ENCODE measurements around the gene ECT2L.
"Not testable (repeated sequence)": the region's sequence is repeated elsewhere in the genome, so short reads cannot be mapped to it uniquely, and the experiment has no call there.

The ECT2L gene

DNA sequence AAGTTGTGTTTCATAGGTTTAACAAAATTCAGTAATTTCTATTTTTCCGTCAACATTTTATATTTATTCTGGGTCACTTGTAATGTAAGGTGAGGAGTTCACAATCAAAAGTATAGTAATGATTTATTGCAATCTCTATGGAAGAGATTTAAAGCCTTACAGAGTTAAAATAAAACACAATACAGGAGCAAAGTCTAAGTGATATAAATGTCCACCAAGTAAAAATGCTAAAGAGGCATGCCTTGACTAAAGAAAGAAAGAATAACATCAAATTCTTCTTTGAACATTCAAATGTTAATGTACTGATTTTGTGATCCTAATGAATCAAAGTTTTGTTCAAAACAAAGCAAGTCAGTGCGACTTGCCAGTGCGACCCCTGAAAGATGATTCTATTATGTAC lies 130.7 kb downstream of the ECT2L start:
- DNase-seq (ENCODE audit: low read depth in 2 of 2, low spot score in 1 of 2): no peak

GRCh38 chr6:138931660-138932059 lies 135.8 kb downstream of the ECT2L start:
- no peak for DNase-seq (ENCODE audit: low read depth in 2 of 2, low spot score in 1 of 2)

DNA sequence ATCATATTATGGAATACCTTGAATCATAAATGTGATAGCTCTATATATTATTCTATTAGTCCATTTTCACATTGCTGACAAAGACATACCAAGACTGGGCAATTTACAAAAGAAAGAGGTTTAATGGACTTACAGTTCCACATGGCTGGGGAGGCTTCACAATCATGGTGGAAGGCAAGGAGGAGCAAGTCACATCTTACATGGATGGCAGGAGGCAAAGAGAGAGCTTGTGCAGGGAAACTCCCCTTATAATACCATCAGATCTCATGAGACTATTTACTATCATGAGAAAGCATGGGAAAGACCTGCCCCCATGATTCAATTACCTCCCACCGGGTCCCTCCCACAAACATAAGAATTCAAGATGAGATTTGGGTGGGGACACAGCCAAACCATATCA lies 141.0 kb downstream of the ECT2L start:
- DNase-seq (ENCODE audit: low read depth in 2 of 2, low spot score in 1 of 2): not testable (repeated sequence)

DNA sequence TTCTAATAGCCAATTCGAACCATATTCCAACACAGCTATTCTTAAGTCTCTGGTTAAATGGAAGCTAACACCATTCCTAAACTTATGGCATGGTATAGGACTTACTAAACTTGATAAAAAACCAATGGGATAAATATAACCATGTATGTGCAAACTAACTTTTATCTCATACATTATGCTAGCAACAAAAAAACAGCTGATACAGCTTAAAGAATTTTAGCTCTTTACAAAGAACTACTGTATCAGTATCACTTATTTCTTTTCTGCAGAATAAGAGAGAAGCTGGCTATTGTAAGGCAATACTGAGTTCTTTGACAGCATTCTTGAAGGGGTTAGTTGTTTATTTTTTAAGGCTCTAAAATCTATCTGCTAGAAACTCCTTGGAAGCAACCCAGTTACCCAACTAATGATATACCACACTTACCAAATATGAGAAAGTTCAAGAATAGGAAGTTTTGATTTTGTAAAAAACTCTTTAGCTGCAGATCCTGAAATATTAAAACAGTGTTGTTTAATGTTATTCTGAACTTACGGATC lies 147.3 kb downstream of the ECT2L start:
- no peak for DNase-seq (ENCODE audit: low read depth in 2 of 2, low spot score in 1 of 2)

DNA sequence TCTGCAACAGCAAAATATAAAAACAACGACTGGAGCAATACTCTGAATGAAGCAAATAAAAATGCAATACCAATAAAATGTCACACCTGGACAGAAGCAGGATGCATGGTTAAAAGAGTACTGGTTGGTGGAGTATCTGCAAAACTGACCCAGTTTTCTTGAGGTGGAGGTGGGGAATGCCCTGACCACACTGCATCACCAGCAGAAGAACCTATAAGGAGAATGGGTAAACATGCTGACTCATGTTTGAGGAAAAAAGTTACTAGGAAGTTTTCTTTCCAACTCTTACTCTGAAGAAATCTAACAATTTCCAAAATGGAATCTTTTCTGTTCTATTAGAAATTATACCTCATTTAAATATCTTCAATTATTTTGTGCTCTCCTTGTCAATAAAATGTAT lies 148.5 kb downstream of the ECT2L start:
- no peak for DNase-seq (ENCODE audit: low read depth in 2 of 2, low spot score in 1 of 2)

DNA sequence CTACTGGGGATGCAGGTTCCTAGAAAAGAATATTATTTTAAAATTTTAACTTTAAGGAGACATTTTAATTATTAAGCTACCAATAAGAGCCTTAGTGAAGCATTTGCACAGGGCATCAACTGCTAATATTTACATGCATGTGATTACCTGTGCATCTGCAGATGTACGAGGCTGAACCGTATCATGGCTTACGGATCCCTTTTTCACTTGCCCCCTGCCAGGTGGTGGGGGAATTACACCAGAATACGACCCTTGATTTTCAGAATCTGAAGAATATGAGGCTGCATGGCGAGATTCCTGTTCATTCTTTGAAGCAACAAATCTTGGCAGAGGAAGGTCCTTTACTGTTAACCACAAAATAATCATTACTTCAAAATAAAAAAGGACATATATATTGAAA lies 149.5 kb downstream of the ECT2L start:
- DNase-seq (ENCODE audit: low read depth in 2 of 2, low spot score in 1 of 2): no peak

- no peak for DNase-seq (ENCODE audit: low read depth in 2 of 2, low spot score in 1 of 2)
Observed at GRCh38 chr6:138948004-138948403, 152.1 kb downstream of the ECT2L start.

- DNase-seq (ENCODE audit: low read depth in 2 of 2, low spot score in 1 of 2): no peak
Observed at GRCh38 chr6:138948546-138949179, 152.8 kb downstream of the ECT2L start.

DNA sequence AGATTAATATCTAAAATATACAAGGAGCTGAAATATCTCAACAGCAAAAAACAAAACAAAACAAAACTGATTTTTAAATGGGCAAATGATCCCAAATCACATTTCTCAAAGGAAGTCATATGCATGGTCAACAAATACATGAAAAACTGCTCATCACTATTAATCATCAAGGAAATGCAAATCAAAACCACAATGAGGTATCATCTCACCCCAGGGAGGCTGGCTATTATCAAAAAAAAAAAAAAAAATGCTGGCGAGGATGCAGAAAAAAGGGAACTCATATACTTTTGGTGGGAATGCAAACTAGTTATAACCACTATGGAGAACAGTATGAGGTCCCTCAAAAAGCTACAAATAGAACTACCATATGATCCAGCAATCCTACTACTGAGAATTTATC lies 157.6 kb downstream of the ECT2L start:
- no peak for DNase-seq (ENCODE audit: low read depth in 2 of 2, low spot score in 1 of 2)
